GM18951 (cell line): ENCODE measurements around the gene NUMA1.

Experiments
- POLR2A ChIP-seq: IDR thresholded peaks from 4 replicates; pipeline ENCODE4 v1.6.1; 2011; ENCODE audit warnings: mild to moderate bottlenecking; ENCODE audit not compliant: insufficient read length, insufficient read depth; ENCODE audit errors: extremely low read depth
- in situ Hi-C: fragments of 300-500 bp; cut with MboI; formaldehyde crosslinking; loops from one replicate; pipeline ENCODE4 v1.12.0; 2022; ENCODE audit warnings: low sequenced_read_pairs, mixed read lengths, inconsistent platforms; ENCODE audit not compliant: unreplicated experiment

Gene NUMA1

GRCh38 chr11:71955898-71956456 lies 124.4 kb downstream of the NUMA1 start:
- no peak for TF ChIP-seq POLR2A
- in situ Hi-C loops = no loop called here
